GM23338 (cell line): Measurements from ENCODE around the gene POLE4. TPM values are rescaled to one million over a fixed set of nuclear protein-coding genes. Genes with fewer than 3 reads are reported as not detected.

Source experiments
- ATAC-seq: fragments of 200-7000 bp; cut with Tn5 transposase; 3 replicates; pipeline ENCODE4 v1.9.1; 2020
- DNase-seq: peaks from one replicate; pipeline ENCODE4 v3.0.0-alpha.2; 2015; ENCODE audit warnings: low spot score
- H2AFZ ChIP-seq: fragments of 200-600 bp; sonication (generic); 2 replicates; pipeline ENCODE4 v1.8.0; 2016; ENCODE audit warnings: antibody characterized with exemption, mild to moderate bottlenecking, moderate library complexity
- H3F3A ChIP-seq: fragments of 200-600 bp; sonication (generic); replicated peaks from 2 replicates; pipeline ENCODE4 v1.8.0; 2017; ENCODE audit warnings: antibody characterized with exemption, mixed run types, low read depth
- H3K27ac ChIP-seq: fragments of 200-600 bp; sonication (generic); 2 replicates; pipeline ENCODE4 v1.6.1; 2016; ENCODE audit warnings: low read depth
- H3K27me3 ChIP-seq: fragments of 200-600 bp; sonication (generic); 2 replicates; pipeline ENCODE4 v1.8.0; 2016; ENCODE audit warnings: mild to moderate bottlenecking, mixed run types, moderate library complexity; ENCODE audit not compliant: insufficient read depth
- H3K36me3 ChIP-seq: fragments of 200-600 bp; sonication (generic); 2 replicates; pipeline ENCODE4 v1.8.0; 2016; ENCODE audit warnings: mild to moderate bottlenecking; ENCODE audit not compliant: insufficient read depth
- H3K4me1 ChIP-seq: fragments of 200-600 bp; sonication (generic); 2 replicates; pipeline ENCODE4 v1.8.0; 2016; ENCODE audit warnings: mild to moderate bottlenecking, moderate library complexity; ENCODE audit not compliant: insufficient read depth
- H3K4me2 ChIP-seq: fragments of 200-600 bp; sonication (generic); 2 replicates; pipeline ENCODE4 v1.7.1; 2017; ENCODE audit warnings: mixed run types
- H3K4me3 ChIP-seq: fragments of 200-600 bp; sonication (generic); 2 replicates; pipeline ENCODE4 v1.6.1; 2016; ENCODE audit warnings: mixed run types
- H3K79me2 ChIP-seq: fragments of 200-600 bp; sonication (generic); replicated peaks from 2 replicates; pipeline ENCODE4 v1.8.0; 2017; ENCODE audit warnings: mild to moderate bottlenecking; ENCODE audit not compliant: insufficient read depth
- H3K9me2 ChIP-seq: fragments of 200-600 bp; sonication (generic); 2 replicates; pipeline ENCODE4 v1.8.0; 2017; ENCODE audit not compliant: insufficient read depth
- H4K20me1 ChIP-seq: fragments of 200-600 bp; sonication (generic); replicated peaks from 2 replicates; pipeline ENCODE4 v1.8.0; 2017; ENCODE audit warnings: mild to moderate bottlenecking; ENCODE audit not compliant: insufficient read depth
- H3K27ac Mint-ChIP-seq: 2 replicates; pipeline ENCODE4 v1.8.0; 2020; ENCODE audit warnings: inconsistent platforms, mild to moderate bottlenecking, moderate library complexity, mixed read lengths
- H3K27me3 Mint-ChIP-seq: 3 replicates; pipeline ENCODE4 v1.8.0; 2022; ENCODE audit warnings: low read depth, mild to moderate bottlenecking, moderate library complexity, mixed read lengths, inconsistent platforms; ENCODE audit not compliant: insufficient read depth, poor library complexity
- H3K36me3 Mint-ChIP-seq: 3 replicates; pipeline ENCODE4 v1.8.0; 2021; ENCODE audit warnings: low read depth, mild to moderate bottlenecking, inconsistent platforms, moderate library complexity, mixed read lengths
- H3K4me1 Mint-ChIP-seq: 3 replicates; pipeline ENCODE4 v1.8.0; 2020; ENCODE audit warnings: mild to moderate bottlenecking, inconsistent platforms, mixed read lengths
- H3K4me3 Mint-ChIP-seq: 3 replicates; pipeline ENCODE4 v1.8.0; 2021; ENCODE audit warnings: moderate library complexity, mild to moderate bottlenecking, inconsistent platforms, mixed read lengths
- H3K9me3 Mint-ChIP-seq: 3 replicates; pipeline ENCODE4 v1.8.0; 2020; ENCODE audit warnings: moderate library complexity, mild to moderate bottlenecking, inconsistent platforms, mixed read lengths
- CREB1 ChIP-seq: fragments of 250-450 bp; sonication (Bioruptor Pico); IDR thresholded peaks from 2 replicates; pipeline ENCODE4 v1.5.0; 2020; ENCODE audit warnings: low read depth, mild to moderate bottlenecking, moderate library complexity
- CTCF ChIP-seq, 2 experiments: fragments of 200-600 bp in 1 of 2; sonication (generic) in 1 of 2; conservative IDR thresholded peaks; 2 replicates each; pipeline versions ENCODE4 v1.5.1 to v1.6.1; 2016 to 2017; ENCODE audit warnings: antibody characterized with exemption in 2 of 2, low read depth in 2 of 2, mild to moderate bottlenecking in 2 of 2, moderate library complexity in 1 of 2
- ETS1 ChIP-seq: IDR thresholded peaks from 2 replicates; pipeline ENCODE4 v1.6.1; 2016; ENCODE audit warnings: antibody characterized with exemption
- EZH2 ChIP-seq: fragments of 200-600 bp; sonication (generic); IDR thresholded peaks from one replicate; pipeline ENCODE4 v1.8.0; 2017; ENCODE audit warnings: antibody characterized with exemption, mild to moderate bottlenecking, low read depth; ENCODE audit not compliant: unreplicated experiment
- JUNB ChIP-seq: IDR thresholded peaks from one replicate; pipeline ENCODE4 v1.6.1; 2016; ENCODE audit warnings: antibody characterized with exemption; ENCODE audit not compliant: unreplicated experiment
- NANOG ChIP-seq: IDR thresholded peaks from 2 replicates; pipeline ENCODE4 v1.6.1; 2016; ENCODE audit warnings: antibody characterized with exemption, borderline replicate concordance
- POLR2AphosphoS5 ChIP-seq: IDR thresholded peaks from 2 replicates; pipeline ENCODE4 v1.6.1; 2016; ENCODE audit warnings: antibody characterized with exemption, low read depth
- REST ChIP-seq: IDR thresholded peaks from one replicate; pipeline ENCODE4 v1.6.1; 2018; ENCODE audit warnings: antibody characterized with exemption; ENCODE audit not compliant: unreplicated experiment
- STAT1 ChIP-seq: IDR thresholded peaks from one replicate; pipeline ENCODE4 v1.6.1; 2016; ENCODE audit warnings: antibody characterized with exemption; ENCODE audit not compliant: unreplicated experiment
- ZNF114 ChIP-seq: fragments of 250-450 bp; sonication (Bioruptor Pico); IDR thresholded peaks from 2 replicates; pipeline ENCODE4 v1.5.0; 2020; ENCODE audit warnings: mild to moderate bottlenecking, moderate library complexity
- polyA plus RNA-seq: library from polyadenylated mRNA; unstranded; fragments of >200 nt; fragmentation: Nextera tagmentation; extraction: Ambion mirVana; gene quantifications from 2 replicates; pipeline ENCODE4 v1.2.1, GENCODE V29; 2016
- total RNA-seq: library from RNA; depleted of rRNA; stranded (reverse); fragments of >200 nt; shearing (Covaris generic); gene quantifications from 2 replicates; pipeline ENCODE4 v1.2.3, GENCODE V29; 2014

POLE4 gene
- total and polyA plus RNA-seq, 2 experiments from 2014 or later, result 24.4 to 105 TPM

GRCh38 chr2:74975016-74975415, 16.6 kb downstream of the POLE4 start:
- Mint-ChIP-seq H3K27ac (no peak overlapping the region), H3K4me3 (no peak overlapping the region), H3K4me1 (no peaks in the 10 kb centered on the region), H3K27me3 (peaks cover 4% of the 10 kb centered on the region), H3K36me3 (peaks cover 2% of the 10 kb centered on the region; the same call in 2 of the 3 replicates), H3K9me3 (no peaks in the 10 kb centered on the region; the same call in 2 of the 3 replicates)
- Histone ChIP-seq H3K27me3 (no peaks in the 10 kb centered on the region), H2AFZ (no peak overlapping the region), H3K4me1 (no peaks in the 10 kb centered on the region), H3K4me3 (no peak overlapping the region), H4K20me1 (no peaks in the 10 kb centered on the region), H3K79me2 (no peaks in the 10 kb centered on the region), H3K27ac (no peak overlapping the region), H3K36me3 (no peaks in the 10 kb centered on the region), H3K4me2 (no peak overlapping the region), H3K9me2 (no peaks in the 10 kb centered on the region), H3F3A (no peaks in the 10 kb centered on the region)
- ATAC-seq, result no peak
- TF ChIP-seq REST (no peak), CTCF (conservative IDR thresholded peaks at IDR 0.05; ENCODE audit: low read depth in 2 of 2) (0 out of 4 replicates have a peak, but pooled peaks of 1 of the 2 experiments have one; percentile 12)
- DNase-seq, result no peak

GRCh38 chr2:74979844-74980243, 21.4 kb downstream of the POLE4 start:
- H3K36me3 ChIP-seq, result no peaks in the 10 kb centered on the region
- Mint-ChIP-seq H3K9me3 (no peaks in the 10 kb centered on the region), H3K36me3 (no peaks in the 10 kb centered on the region; the same call in 2 of the 3 replicates), H3K4me1 (peaks cover 5% of the 10 kb centered on the region; the same call in 2 of the 3 replicates), H3K27ac (no peak overlapping the region), H3K27me3 (peaks cover 4% of the 10 kb centered on the region), H3K4me3 (no peak overlapping the region)
- H3K27me3 ChIP-seq, result no peaks in the 10 kb centered on the region
- no peak for DNase-seq
- H3F3A ChIP-seq, result no peaks in the 10 kb centered on the region
- H4K20me1 ChIP-seq, result no peaks in the 10 kb centered on the region; the same call in 1 of the 2 replicates
- no peaks in the 10 kb centered on the region for H3K79me2 ChIP-seq
- no peak overlapping the region for H3K4me3 ChIP-seq
- no peak overlapping the region for H3K4me2 ChIP-seq
- ATAC-seq, result no peak
- H3K27ac ChIP-seq, result no peak overlapping the region
- no peaks in the 10 kb centered on the region for H3K9me2 ChIP-seq
- H3K4me1 ChIP-seq, result 0 out of 2 replicates have a peak, but pooled peaks cover 7% of the 10 kb centered on the region
- no peak overlapping the region for H2AFZ ChIP-seq
- no peak for TF ChIP-seq ETS1
- no peak for TF ChIP-seq REST
- no peak for TF ChIP-seq NANOG
- TF ChIP-seq POLR2AphosphoS5, result no peak
- TF ChIP-seq JUNB, result no peak
- no peak for TF ChIP-seq ZNF114 (CRISPR knock-in tag)
- no peak for TF ChIP-seq EZH2
- TF ChIP-seq STAT1, result no peak
- no peak for TF ChIP-seq CREB1 (CRISPR knock-in tag)
